Gastrocnemius medialis (tissue), 4 donors: ENCODE results near the gene LRG1. TPM values are rescaled to one million over a fixed set of nuclear protein-coding genes. Genes with fewer than 3 reads are reported as not detected.

ENCODE experiments used
- ATAC-seq, 2 donors: fragments of 150-250 bp; one replicate each; pipeline ENCODE4 v1.9.1; 2016
- DNase-seq, 2 donors: peaks; one replicate each; pipeline ENCODE4 v3.0.0-alpha.2; 2019
- H3K27ac ChIP-seq, 4 donors: fragments of 200-600 bp; sonication (generic); 1 replicate in 1 of 4; 2 replicates in 3 of 4; pipeline ENCODE4 v1.5.1; 2016 to 2018; ENCODE audit warnings: mild to moderate bottlenecking in 2 of 4, moderate library complexity in 1 of 4
- H3K27me3 ChIP-seq, 3 donors: fragments of 200-600 bp; sonication (generic) in 2 of 3; 1 replicate in 1 of 3; 2 replicates in 2 of 3; pipeline versions ENCODE4 v1.5.1 to v1.6.0; 2016 to 2019; ENCODE audit warnings: mild to moderate bottlenecking in 1 of 3, moderate library complexity in 1 of 3
- H3K36me3 ChIP-seq, 2 donors: fragments of 200-600 bp; sonication (generic) in 1 of 2; one replicate each; pipeline ENCODE4 v1.5.1; 2017 to 2018
- H3K4me1 ChIP-seq, 2 donors: fragments of 200-600 bp; sonication (generic) in 1 of 2; one replicate each; pipeline ENCODE4 v1.5.1; 2016 to 2017; ENCODE audit warnings: mild to moderate bottlenecking in 2 of 2
- H3K4me3 ChIP-seq, 4 donors: fragments of 200-600 bp; sonication (generic) in 3 of 4; 1 replicate in 1 of 4; 2 replicates in 3 of 4; pipeline ENCODE4 v1.5.1; 2016 to 2019; ENCODE audit warnings: mild to moderate bottlenecking in 2 of 4
- H3K9me3 ChIP-seq, 3 donors: fragments of 200-600 bp; sonication (generic) in 2 of 3; 1 replicate in 1 of 3; 2 replicates in 2 of 3; pipeline ENCODE4 v1.5.1; 2016 to 2019
- CTCF ChIP-seq, 5 experiments: fragments of 450-650 bp in 3 of 5; fragments of 200-600 bp in 2 of 5; sonication (generic) in 2 of 5; IDR thresholded peaks in 4 of 5; conservative IDR thresholded peaks in 1 of 5; 1 replicate in 4 of 5; 2 replicates in 1 of 5; pipeline ENCODE4 v1.5.1; 2016 to 2019; ENCODE audit warnings: antibody characterized with exemption in 5 of 5, mild to moderate bottlenecking in 3 of 5, moderate library complexity in 3 of 5
- POLR2A ChIP-seq, 2 donors: fragments of 450-650 bp; IDR thresholded peaks; one replicate each; pipeline ENCODE4 v1.6.1; 2017; ENCODE audit warnings: antibody characterized with exemption in 2 of 2, mild to moderate bottlenecking in 2 of 2, moderate library complexity in 2 of 2
- in situ Hi-C, 4 donors: fragments of 200-750 bp; cut with MboI; loops; one replicate each; pipeline versions ENCODE4 v1.15.0 to v1.8.0; 2017; ENCODE audit warnings: low sequenced_read_pairs in 4 of 4
- intact Hi-C: fragments of 100-400 bp; cut with DNase I; formaldehyde crosslinking; loops from one replicate; pipeline ENCODE4 v1.15.1; 2023; ENCODE audit warnings: low total_unique reads
- total RNA-seq, 4 donors: library from RNA; depleted of rRNA; stranded (reverse); fragments of >200 nt; gene quantifications; one replicate each; pipeline versions ENCODE4 v1.1.0 to v1.2.3, GENCODE V29; 2016

LRG1 gene
- total RNA-seq, 4 donors from 2014 or later: 0.15 to 2.7 (median 0.98) TPM; not detected in 1

- Histone ChIP-seq H3K4me1 (no peaks in the 10 kb centered on the region), H3K4me3 (no peak overlapping the region), H3K36me3 (peaks cover 0 to 63% of the 10 kb centered on the region in 2 donors), H3K27me3 (no peaks in the 10 kb centered on the region), H3K9me3 (no peaks in the 10 kb centered on the region), H3K27ac (no peak overlapping the region)
- in situ Hi-C loops: no loop called here
- DNase-seq: no peak
- ATAC-seq: no peak
- intact Hi-C loops: no loop called here
- TF ChIP-seq CTCF (IDR thresholded peaks at IDR 0.05 in 4 of 5, conservative IDR thresholded peaks at IDR 0.05 in 1 of 5): no peak
- no peak for TF ChIP-seq POLR2A (IDR thresholded peaks at IDR 0.05)
Measured at GRCh38 chr19:4499855-4500254, 40.0 kb downstream of the LRG1 start.

GRCh38 chr19:4499318-4499717 is 40.5 kb downstream of the LRG1 start:
- in situ Hi-C loops (no loop called here), intact Hi-C loops (no loop called here)
- no peaks in the 10 kb centered on the region for H3K27me3 ChIP-seq
- H3K4me3 ChIP-seq: no peak overlapping the region
- H3K9me3 ChIP-seq: no peaks in the 10 kb centered on the region
- ATAC-seq (no peak), DNase-seq (no peak)
- TF ChIP-seq CTCF (IDR thresholded peaks at IDR 0.05 in 4 of 5, conservative IDR thresholded peaks at IDR 0.05 in 1 of 5): no peak
- no peak for TF ChIP-seq POLR2A (IDR thresholded peaks at IDR 0.05)
- no peak overlapping the region for H3K27ac ChIP-seq
- H3K36me3 ChIP-seq: peaks cover 0 to 63% of the 10 kb centered on the region in 2 donors
- no peaks in the 10 kb centered on the region for H3K4me1 ChIP-seq

- no peak for ATAC-seq
Measured at GRCh38 chr19:4498694-4499093, 41.1 kb downstream of the LRG1 start.

GRCh38 chr19:4497770-4498389 is 42.0 kb downstream of the LRG1 start:
- Histone ChIP-seq H3K27ac (no peak overlapping the region), H3K9me3 (no peaks in the 10 kb centered on the region), H3K4me3 (no peak overlapping the region), H3K4me1 (no peaks in the 10 kb centered on the region), H3K27me3 (no peaks in the 10 kb centered on the region), H3K36me3 (peaks cover 0 to 68% of the 10 kb centered on the region in 2 donors)
- intact Hi-C loops: no loop called here
- ATAC-seq (no peak), DNase-seq (no peak)
- in situ Hi-C loops: no loop called here
- TF ChIP-seq POLR2A (IDR thresholded peaks at IDR 0.05): no peak
- TF ChIP-seq CTCF (IDR thresholded peaks at IDR 0.05 in 4 of 5, conservative IDR thresholded peaks at IDR 0.05 in 1 of 5): no peak

More at GRCh38 chr19:4498694-4499093, 41.1 kb downstream of the LRG1 start:
- Histone ChIP-seq H3K27ac (no peak overlapping the region), H3K4me1 (no peaks in the 10 kb centered on the region), H3K27me3 (no peaks in the 10 kb centered on the region), H3K36me3 (peaks cover 0 to 68% of the 10 kb centered on the region in 2 donors), H3K9me3 (no peaks in the 10 kb centered on the region), H3K4me3 (no peak overlapping the region)
- in situ Hi-C loops: no loop called here
- intact Hi-C loops: no loop called here
- TF ChIP-seq POLR2A (IDR thresholded peaks at IDR 0.05): no peak
- TF ChIP-seq CTCF (IDR thresholded peaks at IDR 0.05 in 4 of 5, conservative IDR thresholded peaks at IDR 0.05 in 1 of 5): no peak
- DNase-seq: no peak

GRCh38 chr19:4496304-4496703 is 43.5 kb downstream of the LRG1 start:
- intact Hi-C loops: no loop called here
- no peaks in the 10 kb centered on the region for H3K4me1 ChIP-seq
- ATAC-seq: no peak
- H3K9me3 ChIP-seq: no peaks in the 10 kb centered on the region
- no peak overlapping the region for H3K27ac ChIP-seq
- H3K4me3 ChIP-seq: no peak overlapping the region
- H3K36me3 ChIP-seq: peaks cover 0 to 61% of the 10 kb centered on the region in 2 donors
- TF ChIP-seq CTCF (IDR thresholded peaks at IDR 0.05 in 4 of 5, conservative IDR thresholded peaks at IDR 0.05 in 1 of 5) (no peak), POLR2A (IDR thresholded peaks at IDR 0.05) (no peak)
- H3K27me3 ChIP-seq: no peaks in the 10 kb centered on the region
- DNase-seq: no peak
- in situ Hi-C loops: no loop called here
